ENCODE data around the gene CST9L.

The CST9L gene

GRCh38 chr20:23542801-23543200, 25.5 kb downstream of the CST9L start:
- no peak for DNase-seq

GRCh38 chr20:23541776-23542175, 26.5 kb downstream of the CST9L start:
- DNase-seq = no peak

- DNase-seq = no peak
Observed at GRCh38 chr20:23541330-23541729, 27.0 kb downstream of the CST9L start.

GRCh38 chr20:23540624-23541023, 27.7 kb downstream of the CST9L start:
- DNase-seq = no peak

GRCh38 chr20:23537030-23537429, 31.3 kb downstream of the CST9L start:
- no peak for DNase-seq

- no peak for DNase-seq
Observed at GRCh38 chr20:23536328-23536974, 31.8 kb downstream of the CST9L start.

- no peak for DNase-seq
Observed at GRCh38 chr20:23534801-23535593, 33.3 kb downstream of the CST9L start.

- no peak for DNase-seq
Observed at GRCh38 chr20:23533161-23533560, 35.1 kb downstream of the CST9L start.

GRCh38 chr20:23532533-23532932, 35.8 kb downstream of the CST9L start:
- no peak for DNase-seq

GRCh38 chr20:23530937-23531567, 37.2 kb downstream of the CST9L start:
- no peak for DNase-seq

- no peak for DNase-seq
Observed at GRCh38 chr20:23528867-23529431, 39.3 kb downstream of the CST9L start.

GRCh38 chr20:23526850-23527249, 41.4 kb downstream of the CST9L start:
- DNase-seq = no peak

- DNase-seq = no peak
Observed at GRCh38 chr20:23524146-23524545, 44.1 kb downstream of the CST9L start.

GRCh38 chr20:23520185-23520584, 48.1 kb downstream of the CST9L start:
- DNase-seq = no peak

- no peak for DNase-seq
Observed at GRCh38 chr20:23519556-23519955, 48.7 kb downstream of the CST9L start.

- DNase-seq = no peak
Observed at GRCh38 chr20:23517719-23518118, 50.6 kb downstream of the CST9L start.

- no peak for DNase-seq
Observed at GRCh38 chr20:23515250-23515939, 52.9 kb downstream of the CST9L start.

GRCh38 chr20:23514848-23515247, 53.4 kb downstream of the CST9L start:
- DNase-seq = no peak

All from NCI-H2227 treated with DMSO at 0.1 percent for 48 hours (cell line).